ENCODE data around the gene OTUD5.

OTUD5 gene

DNA sequence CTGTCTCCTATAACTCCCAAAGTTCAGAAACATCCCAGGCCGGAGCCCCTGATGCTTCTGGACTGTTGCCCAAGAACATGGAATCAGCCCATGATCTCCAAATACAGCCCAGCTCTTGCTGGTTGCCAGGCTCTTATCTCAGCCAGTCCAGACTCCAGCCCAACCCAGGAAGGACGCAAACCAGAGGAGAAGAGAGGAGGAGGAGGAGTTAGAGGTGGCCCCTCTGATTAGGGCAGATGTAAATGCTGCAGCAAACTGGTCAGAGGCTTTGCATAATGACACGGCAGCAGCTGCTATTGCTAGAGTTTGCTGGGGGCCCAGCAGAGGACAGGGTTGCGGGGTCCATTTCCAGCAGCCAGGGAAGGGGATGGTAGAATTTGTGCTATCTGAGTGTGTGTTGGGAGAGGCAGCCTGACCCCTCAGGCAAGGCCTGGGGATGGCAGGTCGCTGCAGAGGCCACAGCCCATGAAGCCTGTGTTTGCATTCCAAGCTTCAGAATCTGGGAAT is 4.2 kb upstream of the OTUD5 start:
- no peak overlapping the region for H3K27ac Mint-ChIP-seq
- DNase-seq: no peak
- H3K9me3 Mint-ChIP-seq: no peaks in the 10 kb centered on the region
- peaks cover 2% of the 10 kb centered on the region for H3K36me3 Mint-ChIP-seq
- no peak overlapping the region for H3K4me3 Mint-ChIP-seq
- peaks cover 19% of the 10 kb centered on the region for H3K4me1 Mint-ChIP-seq
- peaks cover 3% of the 10 kb centered on the region for H3K27me3 Mint-ChIP-seq
- CTCF ChIA-PET: interaction anchor here (1.4 kb wide), 1 partner anchor 13 kb away, joined by 5 read pairs; no protein-coding TSS in a partner anchor

DNA sequence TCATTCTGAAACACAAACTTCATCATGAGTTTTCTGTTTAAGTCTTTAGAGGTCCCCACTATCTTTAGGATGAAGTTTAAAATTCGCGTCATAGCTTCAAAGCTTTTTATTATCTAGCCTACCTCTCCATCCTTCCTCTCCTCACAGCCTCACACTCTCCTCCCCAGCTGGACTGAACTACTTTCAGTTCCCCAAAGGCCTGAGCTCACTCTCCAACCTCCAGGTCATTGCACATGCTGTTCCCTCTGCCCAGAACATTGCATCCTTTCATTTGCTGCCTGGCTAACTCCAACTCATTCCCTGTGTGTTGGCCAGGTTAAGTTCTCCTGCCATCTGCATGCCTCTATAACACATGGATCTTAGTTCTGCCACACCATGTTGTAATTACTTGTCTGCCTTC is 2.9 kb upstream of the OTUD5 start:
- peak overlapping the region; percentile 98 for H3K4me3 Mint-ChIP-seq

DNA sequence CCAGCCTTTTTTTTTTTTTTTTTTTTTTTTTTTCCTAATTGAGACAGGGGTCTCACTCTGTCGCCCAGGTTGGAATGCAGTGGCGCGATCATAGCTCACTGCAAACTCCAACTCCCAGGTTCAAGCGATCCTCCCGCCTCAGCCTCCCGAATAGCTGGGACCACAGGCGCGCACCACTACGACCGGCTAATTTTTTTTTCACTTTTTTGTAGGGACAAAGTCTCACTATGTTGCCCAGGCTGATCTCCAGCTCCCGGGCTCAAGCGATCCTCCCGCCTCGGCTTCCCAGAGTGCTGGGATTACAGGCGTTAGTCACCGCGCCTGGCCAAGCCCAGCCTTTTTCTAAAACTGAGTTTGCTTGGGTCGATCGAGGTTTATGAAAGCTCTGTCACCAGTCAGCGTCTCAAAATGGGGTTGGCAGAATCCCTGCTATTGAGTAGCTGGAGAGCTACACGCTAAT is 1.3 kb upstream of the OTUD5 start:
- H3K4me3 Mint-ChIP-seq: peak overlapping the region; percentile 98
- peaks cover 48% of the 10 kb centered on the region for H3K4me1 Mint-ChIP-seq
- H3K27ac Mint-ChIP-seq: peak overlapping the region; percentile 100
- peaks cover 17% of the 10 kb centered on the region for H3K36me3 Mint-ChIP-seq
- DNase-seq: no peak
- CTCF ChIA-PET: interaction anchor here (1.1 to 1.2 kb wide), 2 partner anchors 14 to 85 kb away, joined by 4 read pairs; partner anchors contain the start of gene TFE3
- peaks cover 3% of the 10 kb centered on the region for H3K27me3 Mint-ChIP-seq
- no peaks in the 10 kb centered on the region for H3K9me3 Mint-ChIP-seq

More for the DNA sequence above, 2.9 kb upstream of the OTUD5 start:
- peaks cover 33% of the 10 kb centered on the region for H3K4me1 Mint-ChIP-seq
- peak overlapping the region; percentile 67 for H3K27ac Mint-ChIP-seq
- peaks cover 3% of the 10 kb centered on the region for H3K27me3 Mint-ChIP-seq
- CTCF ChIA-PET: no interaction called here
- no peaks in the 10 kb centered on the region for H3K9me3 Mint-ChIP-seq
- no peak for DNase-seq
- peaks cover 7% of the 10 kb centered on the region for H3K36me3 Mint-ChIP-seq

DNA sequence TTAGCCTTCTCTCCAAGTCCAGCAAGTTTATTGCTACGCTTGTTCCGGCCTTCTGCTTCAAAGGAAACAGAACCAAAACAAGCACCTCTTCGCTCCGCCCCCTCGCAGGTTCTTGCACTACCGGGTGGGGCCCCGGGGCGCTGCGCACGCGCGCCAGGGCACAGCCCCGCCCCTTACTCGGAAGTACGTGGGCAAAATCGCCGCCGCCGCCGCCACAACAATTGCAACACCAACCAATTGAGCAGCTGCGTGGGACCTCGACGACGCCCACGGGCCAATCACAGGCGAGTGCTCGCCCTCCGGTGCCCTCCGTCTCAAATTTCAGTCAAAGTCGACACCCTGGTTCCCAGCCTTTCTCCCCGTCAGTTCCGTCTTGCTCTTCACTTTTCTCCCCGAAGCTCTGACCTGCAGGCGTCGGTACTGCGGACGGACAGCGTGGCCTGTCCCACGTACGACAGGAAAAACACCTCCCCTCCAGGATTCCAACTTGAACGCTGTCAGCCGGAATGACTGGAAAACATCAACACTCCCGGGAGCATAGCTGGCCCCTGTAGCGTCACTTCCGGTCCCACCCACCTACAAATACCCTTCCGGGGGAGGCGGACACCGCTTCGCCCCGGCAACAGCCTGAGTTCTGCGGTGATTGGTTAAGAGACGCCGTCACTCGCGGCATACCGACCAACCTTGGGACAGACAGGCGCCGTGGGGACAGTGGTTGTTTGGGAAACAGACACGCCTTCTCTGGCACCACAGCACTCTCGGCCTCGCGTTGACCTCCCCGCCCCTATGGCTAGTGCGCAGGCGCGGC is 624 bp upstream of the OTUD5 start:
- H3K27ac Mint-ChIP-seq: peak overlapping the region; percentile 100
- H3K27me3 Mint-ChIP-seq: peaks cover 3% of the 10 kb centered on the region
- no peaks in the 10 kb centered on the region for H3K9me3 Mint-ChIP-seq
- CTCF ChIA-PET: interaction anchor here (1.1 to 1.2 kb wide), 2 partner anchors 14 to 86 kb away, joined by 4 read pairs; partner anchors contain the start of gene TFE3
- peak overlapping the region; percentile 98 for H3K4me3 Mint-ChIP-seq
- peak; percentile 95 for DNase-seq
- peaks cover 55% of the 10 kb centered on the region for H3K4me1 Mint-ChIP-seq
- H3K36me3 Mint-ChIP-seq: peaks cover 19% of the 10 kb centered on the region

DNA sequence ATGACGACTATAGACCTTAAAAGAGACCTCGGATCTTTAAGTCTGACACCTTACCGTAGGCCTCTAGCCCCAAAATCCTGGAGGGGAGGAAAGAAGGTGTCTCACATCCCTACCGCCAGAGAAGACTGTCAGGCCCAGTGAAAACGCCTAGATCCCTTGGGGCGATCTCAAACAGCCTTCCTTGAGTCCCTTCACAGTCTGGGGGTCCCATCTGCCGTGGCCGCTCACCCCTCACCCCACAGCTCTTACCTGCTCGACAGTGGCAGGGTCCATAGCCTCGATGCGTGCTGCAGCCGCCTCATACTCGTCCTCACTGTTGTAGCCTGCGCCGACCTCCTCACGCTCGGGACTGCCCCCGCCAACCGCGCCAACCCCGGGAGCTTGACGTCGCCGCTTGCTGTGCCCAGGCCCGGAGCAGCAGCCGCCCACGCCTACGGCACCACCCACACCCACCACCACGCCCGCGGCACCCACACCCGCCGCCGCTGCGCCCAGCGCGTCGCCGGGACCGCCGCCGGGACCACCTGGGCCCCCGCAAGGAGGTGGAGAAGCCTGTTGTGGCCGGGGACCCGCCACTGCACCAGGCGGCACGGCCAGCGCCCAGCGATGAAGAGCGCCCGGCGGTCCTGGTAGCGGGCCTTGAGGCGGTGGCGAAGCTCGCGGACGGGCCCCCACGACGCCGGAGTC is 536 bp downstream of the OTUD5 start:
- H3K27ac Mint-ChIP-seq: peak overlapping the region; percentile 90
- no peaks in the 10 kb centered on the region for H3K9me3 Mint-ChIP-seq
- peaks cover 64% of the 10 kb centered on the region for H3K4me1 Mint-ChIP-seq
- peak; percentile 60 for DNase-seq
- CTCF ChIA-PET: interaction anchor here (1.1 to 1.4 kb wide), 2 partner anchors 10 to 19 kb away, joined by 4 to 6 read pairs; no protein-coding TSS in a partner anchor
- peaks cover 3% of the 10 kb centered on the region for H3K27me3 Mint-ChIP-seq
- peak overlapping the region; percentile 78 for H3K4me3 Mint-ChIP-seq
- H3K36me3 Mint-ChIP-seq: peaks cover 19% of the 10 kb centered on the region

DNA sequence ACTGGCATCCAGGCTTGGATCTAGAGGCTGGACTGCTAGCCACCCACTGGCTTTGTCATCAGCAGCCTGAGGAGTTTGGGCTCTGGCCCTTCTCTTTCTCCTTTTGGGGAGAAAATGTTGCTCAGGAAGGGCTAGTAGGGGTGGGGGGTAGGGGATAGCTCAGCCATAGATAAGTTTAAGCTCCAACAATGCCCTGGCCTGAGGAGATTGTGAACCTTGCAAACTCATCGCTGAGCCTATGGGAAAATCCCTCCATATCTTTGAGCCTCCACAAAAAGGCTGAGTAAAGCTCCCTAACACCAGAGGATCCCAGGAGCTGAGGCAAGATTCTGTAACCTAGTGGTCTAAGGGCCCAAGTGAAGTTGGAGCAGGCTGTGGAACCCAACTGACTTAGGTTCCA is 8.8 kb downstream of the OTUD5 start:
- H3K36me3 Mint-ChIP-seq: peaks cover 9% of the 10 kb centered on the region
- H3K27me3 Mint-ChIP-seq: no peaks in the 10 kb centered on the region
- DNase-seq: no peak
- no peaks in the 10 kb centered on the region for H3K9me3 Mint-ChIP-seq
- peaks cover 56% of the 10 kb centered on the region for H3K4me1 Mint-ChIP-seq
- no peak overlapping the region for H3K4me3 Mint-ChIP-seq
- CTCF ChIA-PET: no interaction called here
- peak overlapping the region; percentile 11 for H3K27ac Mint-ChIP-seq

DNA sequence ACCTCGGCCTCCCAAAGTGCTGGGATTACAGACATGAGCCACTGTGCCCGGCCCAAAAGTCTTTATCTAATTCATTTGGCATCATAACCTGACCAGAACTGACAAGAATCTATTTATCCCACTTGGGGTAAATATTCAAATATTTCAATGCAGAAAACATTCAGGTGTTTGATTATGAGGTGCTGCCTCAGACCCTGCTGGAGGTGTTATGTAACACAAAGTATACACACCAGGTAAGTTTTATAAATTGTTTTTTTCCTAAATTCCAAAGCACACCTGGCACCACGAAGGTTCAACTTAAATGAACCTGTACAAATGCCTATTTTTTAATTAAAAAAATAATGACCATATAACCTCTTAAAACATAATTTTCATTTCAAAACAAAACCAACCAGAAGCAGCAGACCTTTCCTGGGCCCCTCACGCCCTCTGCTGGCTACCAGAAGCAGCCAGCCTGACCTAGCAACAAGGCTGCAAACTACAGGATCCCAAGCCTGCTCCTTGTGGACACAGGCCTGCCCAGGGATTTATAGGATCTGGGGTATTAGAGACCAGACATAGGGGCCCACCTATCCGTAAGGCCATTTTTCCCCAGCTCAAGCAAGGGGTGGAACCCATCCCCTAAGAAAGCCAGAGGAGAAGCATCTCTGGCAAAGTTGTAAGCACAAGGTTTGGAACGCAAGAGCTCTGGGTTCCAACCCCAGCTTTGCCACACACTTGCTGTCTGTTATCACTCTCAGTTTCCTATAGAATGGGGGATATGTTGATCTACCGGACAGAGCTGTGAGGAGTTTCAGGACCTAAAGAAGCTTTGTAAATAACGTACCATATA is 11.7 kb downstream of the OTUD5 start:
- peak; percentile 66 for DNase-seq
- CTCF ChIA-PET: interaction anchor here (0.7 to 3.4 kb wide), 10 partner anchors 9 to 315 kb away, joined by 3 to 9 read pairs (median 4); partner anchors contain the start of genes OTUD5 and TIMM17B
- no peak overlapping the region for H3K4me3 Mint-ChIP-seq
- H3K27me3 Mint-ChIP-seq: no peaks in the 10 kb centered on the region
- H3K4me1 Mint-ChIP-seq: peaks cover 60% of the 10 kb centered on the region
- H3K36me3 Mint-ChIP-seq: peaks cover 28% of the 10 kb centered on the region
- H3K9me3 Mint-ChIP-seq: no peaks in the 10 kb centered on the region
- peak overlapping the region; percentile 64 for H3K27ac Mint-ChIP-seq

DNA sequence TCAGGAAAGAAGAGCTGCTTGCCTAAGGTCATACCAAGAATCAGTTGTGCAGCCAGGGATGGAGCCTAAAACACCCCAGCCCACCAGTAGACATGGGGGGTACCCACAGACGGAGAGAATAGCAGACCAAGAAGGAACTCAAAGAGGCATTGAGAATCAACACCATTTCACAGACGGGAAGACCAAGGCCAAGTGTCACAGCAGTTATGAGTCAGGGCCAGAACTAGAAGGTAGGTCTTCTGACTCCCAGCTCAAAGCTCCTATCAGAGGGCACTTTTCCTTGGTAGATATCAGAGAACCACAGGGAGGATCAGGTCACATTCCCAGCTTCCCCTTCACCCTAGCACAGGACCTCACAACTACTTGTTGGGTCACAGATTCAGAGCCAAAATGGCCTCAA is 14.5 kb downstream of the OTUD5 start:
- CTCF ChIA-PET: interaction anchor here (1.3 to 1.6 kb wide), 2 partner anchors 31 to 141 kb away, joined by 3 to 7 read pairs; partner anchors contain the start of genes HDAC6 and SLC35A2
- Mint-ChIP-seq H3K4me1 (peaks cover 81% of the 10 kb centered on the region), H3K9me3 (no peaks in the 10 kb centered on the region), H3K36me3 (peaks cover 33% of the 10 kb centered on the region), H3K27ac (peak overlapping the region; percentile 87), H3K4me3 (no peak overlapping the region), H3K27me3 (no peaks in the 10 kb centered on the region)
- DNase-seq: no peak

DNA sequence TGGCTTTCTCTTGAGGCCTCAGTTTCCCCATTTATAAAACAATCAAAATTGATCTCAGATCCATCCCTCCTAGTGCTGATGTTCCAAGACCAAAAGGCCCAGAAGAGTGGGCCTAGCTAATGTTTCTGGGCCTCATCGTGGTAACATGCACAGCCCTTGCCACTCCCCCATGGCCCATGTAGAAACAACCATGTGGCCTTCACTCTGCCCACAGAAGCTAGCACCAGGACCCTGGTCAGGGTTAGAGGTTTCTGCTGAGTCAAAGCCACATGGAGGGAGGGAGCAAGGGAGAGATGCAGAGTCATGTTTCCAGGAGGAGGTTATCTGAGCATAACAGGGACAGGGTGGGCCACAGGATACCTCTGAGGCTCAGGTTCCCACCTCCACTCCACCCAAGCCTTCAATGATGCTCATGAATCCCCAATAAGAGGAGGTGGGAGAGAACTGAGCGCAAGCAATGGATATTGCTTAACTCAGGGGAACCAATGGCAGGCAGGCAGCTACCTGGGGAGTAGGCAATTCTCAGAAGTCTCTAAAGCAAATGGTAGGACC is 16.9 kb downstream of the OTUD5 start:
- peak overlapping the region; percentile 57 for H3K4me3 Mint-ChIP-seq

DNA sequence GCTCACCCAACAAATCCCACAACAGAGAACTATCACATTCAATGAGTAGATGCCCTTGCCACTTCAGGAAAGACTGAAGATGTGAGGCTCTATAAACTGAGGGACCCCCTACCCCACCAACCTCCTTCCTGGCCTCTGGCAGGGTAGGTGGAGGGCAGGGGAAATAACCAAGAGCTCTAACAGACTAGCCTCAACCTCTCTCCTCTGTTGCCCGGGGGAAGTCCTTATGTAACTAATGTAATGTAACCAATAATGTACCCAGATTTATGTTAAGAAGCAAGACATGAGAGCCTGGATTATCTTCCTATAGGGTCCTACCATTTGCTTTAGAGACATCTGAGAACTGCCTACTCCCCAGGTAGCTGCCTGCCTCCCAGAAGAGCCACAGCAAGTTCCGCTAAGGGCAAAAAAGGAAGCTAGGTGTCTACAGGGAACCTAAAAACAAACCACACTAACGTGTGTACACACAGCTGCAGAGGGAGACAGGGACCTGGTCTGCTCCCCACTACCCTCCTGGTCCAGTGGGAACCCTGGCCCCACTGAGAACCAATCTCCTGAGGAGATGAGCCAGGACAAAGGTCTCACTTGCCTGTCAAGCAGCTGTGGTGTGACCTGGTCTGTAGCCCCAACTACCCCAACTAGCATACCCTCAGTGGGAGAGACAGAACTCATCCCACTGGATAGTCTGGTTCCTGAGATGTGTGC is 17.7 kb downstream of the OTUD5 start:
- no peaks in the 10 kb centered on the region for H3K9me3 Mint-ChIP-seq
- H3K4me1 Mint-ChIP-seq: peaks cover 93% of the 10 kb centered on the region
- peak; percentile 52 for DNase-seq
- CTCF ChIA-PET: interaction anchor here (1.0 to 1.9 kb wide), 3 partner anchors 27 to 291 kb away, joined by 3 to 7 read pairs (median 6); no protein-coding TSS in a partner anchor
- H3K36me3 Mint-ChIP-seq: peaks cover 46% of the 10 kb centered on the region
- no peaks in the 10 kb centered on the region for H3K27me3 Mint-ChIP-seq
- H3K4me3 Mint-ChIP-seq: peak overlapping the region; percentile 57
- peak overlapping the region; percentile 98 for H3K27ac Mint-ChIP-seq

More for the DNA sequence above, 16.9 kb downstream of the OTUD5 start:
- peak overlapping the region; percentile 98 for H3K27ac Mint-ChIP-seq
- no peak for DNase-seq
- no peaks in the 10 kb centered on the region for H3K9me3 Mint-ChIP-seq
- H3K36me3 Mint-ChIP-seq: peaks cover 38% of the 10 kb centered on the region
- no peaks in the 10 kb centered on the region for H3K27me3 Mint-ChIP-seq
- peaks cover 87% of the 10 kb centered on the region for H3K4me1 Mint-ChIP-seq
- CTCF ChIA-PET: interaction anchor here (1.0 to 1.9 kb wide), 2 partner anchors 28 to 49 kb away, joined by 6 to 7 read pairs; no protein-coding TSS in a partner anchor

DNA sequence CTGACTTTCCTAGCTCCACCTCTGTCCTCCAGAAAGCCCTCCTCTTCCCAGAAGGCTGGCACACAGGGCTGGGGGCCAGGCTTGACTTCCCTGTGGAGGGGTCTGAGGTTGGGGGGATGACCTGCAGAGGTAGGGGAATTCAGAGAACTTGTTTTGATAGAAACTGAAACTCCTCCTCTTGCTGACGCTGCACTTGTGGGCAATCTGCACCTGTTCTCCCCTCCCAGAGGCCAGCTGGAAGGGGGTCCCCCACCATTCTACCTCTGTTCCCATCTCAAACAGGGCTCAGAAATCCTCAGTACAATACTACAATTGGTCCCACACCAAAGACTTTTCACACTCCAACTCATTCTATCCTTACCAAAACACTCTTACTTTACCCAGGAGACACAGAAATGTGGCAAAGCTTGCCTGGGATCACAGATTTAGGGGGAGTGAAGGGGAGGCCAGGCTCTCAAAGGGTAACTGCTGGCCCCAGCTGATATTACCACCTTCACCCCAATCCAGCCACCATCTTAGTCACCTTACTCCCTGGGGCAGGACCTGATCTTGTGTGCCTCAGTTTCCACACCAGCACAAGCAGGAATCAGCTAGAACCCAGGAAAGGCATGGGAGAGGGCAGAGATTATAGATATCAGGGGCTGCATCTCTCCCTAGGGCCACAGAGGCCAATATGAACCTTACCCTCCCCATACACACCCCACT is 18.5 kb downstream of the OTUD5 start:
- DNase-seq: peak; percentile 88
- CTCF ChIA-PET: interaction anchor here (1.0 to 3.7 kb wide), 4 partner anchors 18 to 291 kb away, joined by 3 to 24 read pairs (median 8); partner anchors contain the start of genes PIM2 and SLC35A2
- H3K27ac Mint-ChIP-seq: peak overlapping the region; percentile 98
- H3K4me1 Mint-ChIP-seq: peaks cover 93% of the 10 kb centered on the region
- no peaks in the 10 kb centered on the region for H3K27me3 Mint-ChIP-seq
- H3K4me3 Mint-ChIP-seq: peak overlapping the region; percentile 57
- peaks cover 53% of the 10 kb centered on the region for H3K36me3 Mint-ChIP-seq
- H3K9me3 Mint-ChIP-seq: no peaks in the 10 kb centered on the region
